ENCODE measurements around the gene ZC3HAV1.

DNA sequence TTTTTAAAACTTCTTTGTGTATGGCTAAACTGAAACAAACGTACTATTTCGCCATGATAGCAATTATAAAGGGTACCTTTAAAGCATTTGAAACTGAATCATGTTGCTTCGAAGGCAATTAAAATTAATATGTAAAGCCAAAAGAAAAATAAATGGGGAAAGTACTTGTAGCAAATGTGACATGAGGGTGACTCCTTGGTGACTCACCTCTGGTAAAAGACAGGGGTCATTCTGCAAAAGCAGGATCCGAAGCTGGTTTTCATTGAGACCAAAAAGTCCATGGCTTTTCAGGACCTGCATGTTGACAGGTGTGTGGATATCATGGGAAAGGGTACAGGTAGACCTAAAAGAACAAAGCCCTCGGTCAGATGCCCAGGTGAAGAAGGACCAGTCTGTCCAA lies 75.2 kb downstream of the ZC3HAV1 start:
- TF ChIP-seq SUZ12 (IDR thresholded peaks at IDR 0.05), result no peak
- TF ChIP-seq, protein P1, sequence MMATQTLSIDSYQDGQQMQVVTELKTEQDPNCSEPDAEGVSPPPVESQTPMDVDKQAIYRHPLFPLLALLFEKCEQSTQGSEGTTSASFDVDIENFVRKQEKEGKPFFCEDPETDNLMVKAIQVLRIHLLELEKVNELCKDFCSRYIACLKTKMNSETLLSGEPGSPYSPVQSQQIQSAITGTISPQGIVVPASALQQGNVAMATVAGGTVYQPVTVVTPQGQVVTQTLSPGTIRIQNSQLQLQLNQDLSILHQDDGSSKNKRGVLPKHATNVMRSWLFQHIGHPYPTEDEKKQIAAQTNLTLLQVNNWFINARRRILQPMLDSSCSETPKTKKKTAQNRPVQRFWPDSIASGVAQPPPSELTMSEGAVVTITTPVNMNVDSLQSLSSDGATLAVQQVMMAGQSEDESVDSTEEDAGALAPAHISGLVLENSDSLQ (IDR thresholded peaks at IDR 0.05), result no peak
- no peak for TF ChIP-seq SP1 (IDR thresholded peaks at IDR 0.05)
- TF ChIP-seq NFRKB (IDR thresholded peaks at IDR 0.05), result no peak
- TF ChIP-seq ELF4 (IDR thresholded peaks at IDR 0.05), result no peak
- TF ChIP-seq HDGF (IDR thresholded peaks at IDR 0.05; ENCODE audit: borderline replicate concordance), result no peak
- no peak for TF ChIP-seq CTBP1 (IDR thresholded peaks at IDR 0.05; ENCODE audit: borderline replicate concordance)
- no peak for TF ChIP-seq FOXK2 (IDR thresholded peaks at IDR 0.05)
- TF ChIP-seq ZNF384 (IDR thresholded peaks at IDR 0.05), result no peak
- no peak for TF ChIP-seq FOXM1 (IDR thresholded peaks at IDR 0.05; ENCODE audit: borderline replicate concordance)
- no peak for TF ChIP-seq ARNT (IDR thresholded peaks at IDR 0.05)

Data from HEK293T (cell line).